Measurements from ENCODE around the gene PSIP1. TPM values are rescaled to one million over a fixed set of nuclear protein-coding genes. Genes with fewer than 3 reads are reported as not detected.

PSIP1 gene
- total and polyA plus RNA-seq, 2 donors (not counting 1 experiment from before 2014, with no cell fraction given): 51.2 to 73.3 TPM

GRCh38 chr9:15417626-15418025 lies 93.1 kb downstream of the PSIP1 start:
- Histone ChIP-seq H3K9me3 (ENCODE audit: control insufficient read depth, insufficient read depth, low read depth, low read length) (no peaks in the 10 kb centered on the region), H3K79me2 (ENCODE audit: control insufficient read depth, insufficient read depth, low read length) (no peaks in the 10 kb centered on the region), H4K20me1 (ENCODE audit: control insufficient read depth, extremely low read depth, insufficient read depth, low read length) (no peaks in the 10 kb centered on the region), H3K27ac (ENCODE audit: insufficient read depth, low read length) (no peak overlapping the region), H3K27me3 (ENCODE audit: control insufficient read depth, insufficient read depth, low read length) (no peaks in the 10 kb centered on the region), H2AFZ (ENCODE audit: low read length) (no peak overlapping the region), H3K4me3 (replicated peaks in 1 of 4; ENCODE audit: control extremely low read depth in 1 of 4, insufficient read depth in 1 of 4, low read depth in 3 of 4, low read length in 4 of 4) (no peak overlapping the region), H3K4me1 (ENCODE audit: control insufficient read depth, extremely low read depth, insufficient read depth, low read length) (no peaks in the 10 kb centered on the region), H3K36me3 (ENCODE audit: control insufficient read depth, insufficient read depth, low read length) (no peaks in the 10 kb centered on the region), H3K4me2 (ENCODE audit: extremely low read depth, insufficient read depth, low read length) (no peak overlapping the region), H3K9ac (ENCODE audit: insufficient read depth, low read length) (no peak overlapping the region)
- no peak for TF ChIP-seq EZH2 (IDR thresholded peaks at IDR 0.05; ENCODE audit: low read length, missing control alignments)
- TF ChIP-seq, protein P1, sequence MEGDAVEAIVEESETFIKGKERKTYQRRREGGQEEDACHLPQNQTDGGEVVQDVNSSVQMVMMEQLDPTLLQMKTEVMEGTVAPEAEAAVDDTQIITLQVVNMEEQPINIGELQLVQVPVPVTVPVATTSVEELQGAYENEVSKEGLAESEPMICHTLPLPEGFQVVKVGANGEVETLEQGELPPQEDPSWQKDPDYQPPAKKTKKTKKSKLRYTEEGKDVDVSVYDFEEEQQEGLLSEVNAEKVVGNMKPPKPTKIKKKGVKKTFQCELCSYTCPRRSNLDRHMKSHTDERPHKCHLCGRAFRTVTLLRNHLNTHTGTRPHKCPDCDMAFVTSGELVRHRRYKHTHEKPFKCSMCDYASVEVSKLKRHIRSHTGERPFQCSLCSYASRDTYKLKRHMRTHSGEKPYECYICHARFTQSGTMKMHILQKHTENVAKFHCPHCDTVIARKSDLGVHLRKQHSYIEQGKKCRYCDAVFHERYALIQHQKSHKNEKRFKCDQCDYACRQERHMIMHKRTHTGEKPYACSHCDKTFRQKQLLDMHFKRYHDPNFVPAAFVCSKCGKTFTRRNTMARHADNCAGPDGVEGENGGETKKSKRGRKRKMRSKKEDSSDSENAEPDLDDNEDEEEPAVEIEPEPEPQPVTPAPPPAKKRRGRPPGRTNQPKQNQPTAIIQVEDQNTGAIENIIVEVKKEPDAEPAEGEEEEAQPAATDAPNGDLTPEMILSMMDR (conservative IDR thresholded peaks at IDR 0.05 in 1 of 2, IDR thresholded peaks at IDR 0.05 in 1 of 2; ENCODE audit: low read depth in 1 of 2, low read length in 2 of 2): no peak
- no peak for DNase-seq (ENCODE audit: low read depth in 2 of 2)

DNA sequence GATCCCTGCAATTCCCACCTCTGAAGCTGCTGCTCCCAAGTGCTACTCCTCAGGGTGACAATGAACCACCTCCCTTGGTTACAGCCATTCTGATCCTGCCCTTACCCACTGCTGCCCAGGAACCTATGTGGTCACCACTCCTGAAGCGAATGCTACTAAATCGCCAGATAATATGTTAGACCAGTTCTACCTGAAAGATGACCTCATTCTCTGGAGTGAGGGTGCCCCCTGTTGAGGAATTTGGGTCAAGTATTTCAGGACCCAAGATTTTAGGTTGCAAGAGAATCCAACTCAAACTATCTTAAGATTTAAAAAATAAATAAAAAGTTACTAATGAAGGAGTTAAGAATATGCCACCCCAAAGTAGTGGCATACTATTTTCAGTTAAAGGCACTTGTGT lies 93.9 kb downstream of the PSIP1 start:
- H2AFZ ChIP-seq (ENCODE audit: low read length): no peak overlapping the region
- DNase-seq (ENCODE audit: low read depth in 2 of 2): peak; percentile 25 to 73
- no peaks in the 10 kb centered on the region for H3K36me3 ChIP-seq (ENCODE audit: control insufficient read depth, insufficient read depth, low read length)
- H4K20me1 ChIP-seq (ENCODE audit: control insufficient read depth, extremely low read depth, insufficient read depth, low read length): no peaks in the 10 kb centered on the region
- no peaks in the 10 kb centered on the region for H3K9me3 ChIP-seq (ENCODE audit: control insufficient read depth, insufficient read depth, low read depth, low read length)
- H3K4me2 ChIP-seq (ENCODE audit: extremely low read depth, insufficient read depth, low read length): no peak overlapping the region
- TF ChIP-seq, protein P1 (conservative IDR thresholded peaks at IDR 0.05 in 1 of 2, IDR thresholded peaks at IDR 0.05 in 1 of 2; ENCODE audit: low read depth in 1 of 2, low read length in 2 of 2): peak; percentile 53 to 54
- no peak for TF ChIP-seq EZH2 (IDR thresholded peaks at IDR 0.05; ENCODE audit: low read length, missing control alignments)
- no peaks in the 10 kb centered on the region for H3K27me3 ChIP-seq (ENCODE audit: control insufficient read depth, insufficient read depth, low read length)
- H3K4me3 ChIP-seq (replicated peaks in 1 of 4; ENCODE audit: control extremely low read depth in 1 of 4, insufficient read depth in 1 of 4, low read depth in 3 of 4, low read length in 4 of 4): no peak overlapping the region
- no peaks in the 10 kb centered on the region for H3K4me1 ChIP-seq (ENCODE audit: control insufficient read depth, extremely low read depth, insufficient read depth, low read length)
- H3K79me2 ChIP-seq (ENCODE audit: control insufficient read depth, insufficient read depth, low read length): no peaks in the 10 kb centered on the region
- no peak overlapping the region for H3K9ac ChIP-seq (ENCODE audit: insufficient read depth, low read length)
- no peak overlapping the region for H3K27ac ChIP-seq (ENCODE audit: insufficient read depth, low read length)

Other genes starting within 250 kb of the PSIP1 start
- 12.1 and 16.8 TPM in 2 replicates for gene TTC39B, start 203.8 kb downstream of the PSIP1 start, total RNA-seq
- gene TTC39B, start 203.8 kb downstream of the PSIP1 start, polyA plus RNA-seq: 4.1 and 6.2 TPM in 2 replicates
- gene SNAPC3, start 88.1 kb downstream of the PSIP1 start, total RNA-seq: 33.1 and 43.4 TPM in 2 replicates
- 37.9 and 54.9 TPM in 2 replicates for gene SNAPC3, start 88.1 kb downstream of the PSIP1 start, polyA plus RNA-seq
- 4.6 and 4.8 TPM in 2 replicates for gene CCDC171, start 42.1 kb upstream of the PSIP1 start, total RNA-seq
- gene CCDC171, start 42.1 kb upstream of the PSIP1 start, polyA plus RNA-seq: 0.55 and 0.62 TPM in 2 replicates

Measured in fibroblast of lung (primary cell).